Globus pallidus (tissue), 1 donor: ENCODE measurements around the gene MIXL1.
"Not testable (repeated sequence)": the region's sequence is repeated elsewhere in the genome, so short reads cannot be mapped to it uniquely, and the experiment has no call there.

Experiments used
- DNase-seq: peaks from one replicate; pipeline ENCODE4 v3.0.0-alpha.2; 2015; ENCODE audit warnings: low spot score

The MIXL1 gene

GRCh38 chr1:226223157-226223785 is at the start of gene MIXL1:
MIXL1 (plus strand) TSS chr1:226223664; CDS start chr1:226223682, 18 bp downstream.
- no peak for DNase-seq

DNA sequence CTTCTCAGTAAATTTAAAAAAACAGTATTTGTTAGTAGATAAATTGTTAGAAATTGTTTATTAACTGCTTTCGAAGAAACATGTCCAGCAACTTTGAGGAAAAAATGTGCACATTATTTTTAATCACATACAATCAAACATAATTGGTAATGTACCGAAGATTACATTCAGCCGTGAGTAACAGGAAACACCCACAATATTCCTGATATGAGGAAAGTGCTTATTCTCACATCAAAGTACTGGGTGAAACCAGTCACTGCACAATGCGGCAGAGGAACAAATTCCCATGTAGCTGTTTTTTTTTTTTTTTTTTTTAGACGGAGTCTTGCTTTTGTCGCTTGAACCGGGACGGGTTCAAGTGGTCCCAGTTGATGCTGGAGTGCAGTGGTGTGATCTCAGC is 46.6 kb upstream of the MIXL1 start:
- no peak for DNase-seq

DNA sequence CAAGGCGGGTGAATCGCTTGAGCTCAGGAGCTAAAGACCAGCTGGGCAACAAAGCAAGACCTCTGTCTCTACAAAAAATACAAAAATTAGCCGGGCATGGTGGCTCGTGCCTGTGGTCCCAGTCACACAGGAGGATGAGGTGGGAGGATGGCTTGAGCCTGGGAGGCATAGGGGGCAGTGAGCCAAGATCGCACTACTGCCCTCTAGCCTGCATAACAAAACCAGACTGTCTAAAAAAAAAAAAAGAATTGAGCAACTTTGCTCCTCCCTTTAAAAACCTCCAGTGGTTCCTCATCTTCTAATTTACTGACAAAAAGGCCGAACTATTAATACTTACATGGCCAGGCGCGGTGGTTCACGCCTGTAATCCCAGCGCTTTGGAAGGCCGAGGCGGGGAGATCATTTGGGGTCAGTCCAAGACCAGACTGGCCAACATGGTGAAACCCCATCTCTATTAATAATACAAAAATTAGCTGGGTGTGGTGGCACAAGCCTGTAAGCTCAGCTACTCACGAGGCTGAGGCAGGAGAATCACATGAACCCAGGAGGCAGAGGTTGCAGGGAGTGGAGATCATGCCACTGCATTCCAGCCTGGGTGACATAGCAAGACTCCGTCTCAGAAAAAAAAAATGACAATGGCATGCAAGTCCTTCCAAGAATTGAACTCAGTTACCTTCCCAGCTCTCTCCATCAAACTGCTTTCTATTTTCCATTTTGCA is 41.3 kb upstream of the MIXL1 start:
- peak; percentile 35 for DNase-seq

GRCh38 chr1:226185141-226186036 is 38.1 kb upstream of the MIXL1 start:
- DNase-seq: no peak

- peak; percentile 89 for DNase-seq
These were observed 37.1 kb upstream of the MIXL1 start, which contains the start of gene ACBD3 for GRCh38 chr1:226186124-226187018. ACBD3 (minus strand) TSS chr1:226186741; CDS start chr1:226186675, 66 bp downstream.

DNA sequence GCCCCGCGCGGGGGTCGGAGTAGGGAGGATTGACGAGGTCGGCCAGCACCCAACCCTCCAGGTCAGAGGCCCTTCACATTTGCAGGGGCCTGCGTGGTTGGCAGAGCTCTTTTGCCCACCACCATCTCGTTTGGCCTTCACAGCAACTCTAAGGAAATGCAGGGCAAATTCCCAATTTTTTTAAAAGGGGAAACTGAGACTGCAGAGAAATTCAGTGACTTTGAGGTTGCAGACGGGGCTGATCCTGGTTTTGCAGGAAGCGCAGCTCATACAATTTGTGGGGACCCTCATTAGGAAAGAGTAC is 36.5 kb upstream of the MIXL1 start:
- no peak for DNase-seq

- no peak for DNase-seq
These were observed 36.1 kb upstream of the MIXL1 start for GRCh38 chr1:226187380-226187779.

- no peak for DNase-seq
These were observed 28.3 kb upstream of the MIXL1 start for GRCh38 chr1:226195144-226195543.

GRCh38 chr1:226199971-226200370 is 23.5 kb upstream of the MIXL1 start:
- no peak for DNase-seq

DNA sequence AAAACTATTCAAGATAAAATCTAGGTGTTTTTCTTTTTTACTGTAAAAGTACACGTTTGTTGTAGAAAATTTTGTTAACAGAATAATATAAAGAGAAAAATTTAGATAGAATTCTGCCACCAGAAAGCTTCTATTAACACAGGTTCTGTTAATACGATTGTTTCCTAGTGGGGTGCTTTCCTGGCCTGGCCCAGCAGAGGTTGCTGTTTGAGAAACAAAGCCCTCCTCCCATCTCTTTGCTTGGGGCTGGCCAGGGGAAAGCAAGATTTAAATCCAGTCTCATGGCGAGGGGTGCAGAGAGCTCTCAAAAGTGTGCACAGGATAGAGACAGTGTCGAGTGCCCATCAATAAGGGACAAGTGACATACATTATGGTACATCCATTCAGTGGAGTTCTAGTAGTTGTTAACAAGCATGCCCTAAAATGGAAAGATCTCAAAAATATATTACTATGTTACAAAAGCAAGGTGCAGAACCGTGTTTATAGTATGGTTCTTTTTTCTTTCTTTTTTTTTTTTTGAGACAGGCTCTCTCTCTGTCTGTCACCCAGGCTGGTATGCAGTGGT is 22.4 kb upstream of the MIXL1 start:
- no peak for DNase-seq

DNA sequence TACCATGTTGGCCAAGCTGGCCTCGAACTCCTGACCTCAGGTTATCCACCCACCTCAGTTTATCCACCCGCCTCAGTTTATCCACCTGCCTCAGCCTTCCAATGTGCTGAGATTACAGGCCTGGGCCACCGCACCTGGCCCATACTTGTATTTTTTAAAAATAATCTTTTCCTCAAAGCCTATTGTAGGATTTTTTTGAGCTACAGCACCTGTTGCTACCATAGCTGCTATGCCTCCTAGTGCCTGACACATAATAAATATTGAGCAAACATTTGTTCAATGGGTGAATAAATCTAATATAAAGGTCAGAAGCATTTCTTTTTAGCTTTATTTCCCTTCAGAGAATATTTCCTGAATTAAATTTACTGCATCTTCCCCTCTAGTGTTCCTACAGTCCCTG is 21.2 kb upstream of the MIXL1 start:
- no peak for DNase-seq

DNA sequence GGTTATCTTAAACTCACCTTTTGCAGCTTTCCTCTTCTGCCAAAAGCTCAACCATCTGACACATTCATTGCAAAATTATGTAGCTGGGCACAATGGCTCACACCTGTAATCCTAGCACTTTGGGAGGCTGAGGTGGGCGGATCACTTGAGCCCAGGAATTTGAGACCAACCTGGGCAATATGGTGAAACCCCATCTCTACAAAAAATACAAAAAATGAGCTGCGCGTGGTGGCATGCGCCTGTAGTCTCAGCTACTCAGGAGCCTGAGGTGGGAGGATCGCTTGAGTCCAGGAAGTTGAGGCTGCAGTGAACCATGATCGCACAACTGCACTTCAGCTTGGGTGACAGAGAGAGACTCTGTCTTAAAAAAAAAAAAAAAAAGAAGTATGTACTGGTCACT is 20.8 kb upstream of the MIXL1 start:
- DNase-seq: not testable (repeated sequence)

DNA sequence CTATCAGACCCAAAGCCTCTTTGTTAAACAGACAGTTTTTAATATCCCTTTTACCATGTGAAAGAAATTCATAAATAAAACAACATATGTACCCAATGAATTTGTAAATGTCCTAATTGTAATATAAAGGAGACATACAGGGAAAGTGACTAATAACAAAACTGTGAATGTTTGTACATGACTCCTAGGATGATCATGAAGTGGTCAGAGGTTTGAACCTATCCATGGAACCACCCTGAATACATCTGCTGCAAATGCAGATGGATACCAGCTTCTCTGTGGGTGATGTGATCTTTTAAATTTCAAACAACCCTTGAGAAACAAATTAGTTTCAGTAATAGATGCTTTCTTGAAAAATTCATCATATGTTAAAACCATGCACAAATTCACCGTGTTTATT is 20.2 kb upstream of the MIXL1 start:
- DNase-seq: no peak

DNA sequence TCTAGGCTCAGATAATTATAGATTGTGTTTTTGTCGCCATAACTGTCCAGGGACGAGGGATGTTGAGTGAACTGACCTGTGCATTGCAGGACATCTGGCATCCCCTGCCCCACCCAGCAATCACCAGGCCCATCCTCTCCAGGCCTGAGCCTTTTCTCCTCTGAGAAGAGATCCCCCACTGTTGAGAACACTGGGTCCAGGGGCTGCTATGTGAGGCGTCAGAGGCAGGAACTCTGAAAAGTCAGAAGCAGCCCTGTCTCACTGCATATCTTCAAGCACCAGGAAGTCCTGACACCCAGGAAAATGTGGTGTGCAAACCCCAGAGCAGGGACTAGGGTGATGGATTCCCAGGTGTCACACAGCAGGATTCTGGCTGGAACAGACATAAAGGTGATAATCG is 19.8 kb upstream of the MIXL1 start:
- DNase-seq: no peak

GRCh38 chr1:226204198-226204597 is 19.3 kb upstream of the MIXL1 start:
- DNase-seq: no peak

- DNase-seq: no peak
These were observed 16.4 kb upstream of the MIXL1 start for GRCh38 chr1:226207048-226207447.

- DNase-seq: no peak
These were observed 14.0 kb upstream of the MIXL1 start for GRCh38 chr1:226209307-226210059.

DNA sequence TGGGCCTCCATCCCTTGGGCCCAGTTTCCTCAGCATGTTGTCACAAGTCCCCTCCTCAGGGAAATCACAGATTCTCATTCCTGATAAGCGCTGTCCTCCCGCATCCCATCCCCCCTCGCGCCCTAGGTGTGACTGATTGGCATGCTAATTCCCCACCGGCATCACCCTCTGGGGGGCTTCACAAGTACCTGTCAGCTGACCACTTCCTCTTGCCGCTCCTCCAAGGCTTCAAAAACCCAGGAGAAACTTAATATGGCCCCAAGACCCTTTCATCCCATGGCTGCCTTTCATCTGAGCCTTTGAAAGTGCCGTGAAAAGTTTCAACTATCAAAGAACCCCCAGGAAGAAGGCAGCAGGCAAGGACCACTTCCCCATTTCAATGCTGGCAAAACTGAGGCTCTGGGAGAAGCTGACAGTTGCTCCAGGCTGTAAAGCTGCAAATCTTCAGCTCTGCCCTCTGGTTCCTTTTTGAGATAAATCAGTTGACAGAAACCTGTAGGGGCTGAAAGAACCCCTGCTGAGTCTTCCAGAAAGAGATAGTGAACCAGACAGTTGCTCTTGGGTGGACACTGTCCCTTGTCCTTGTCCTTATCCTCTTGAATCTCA is 12.8 kb upstream of the MIXL1 start:
- DNase-seq: no peak

DNA sequence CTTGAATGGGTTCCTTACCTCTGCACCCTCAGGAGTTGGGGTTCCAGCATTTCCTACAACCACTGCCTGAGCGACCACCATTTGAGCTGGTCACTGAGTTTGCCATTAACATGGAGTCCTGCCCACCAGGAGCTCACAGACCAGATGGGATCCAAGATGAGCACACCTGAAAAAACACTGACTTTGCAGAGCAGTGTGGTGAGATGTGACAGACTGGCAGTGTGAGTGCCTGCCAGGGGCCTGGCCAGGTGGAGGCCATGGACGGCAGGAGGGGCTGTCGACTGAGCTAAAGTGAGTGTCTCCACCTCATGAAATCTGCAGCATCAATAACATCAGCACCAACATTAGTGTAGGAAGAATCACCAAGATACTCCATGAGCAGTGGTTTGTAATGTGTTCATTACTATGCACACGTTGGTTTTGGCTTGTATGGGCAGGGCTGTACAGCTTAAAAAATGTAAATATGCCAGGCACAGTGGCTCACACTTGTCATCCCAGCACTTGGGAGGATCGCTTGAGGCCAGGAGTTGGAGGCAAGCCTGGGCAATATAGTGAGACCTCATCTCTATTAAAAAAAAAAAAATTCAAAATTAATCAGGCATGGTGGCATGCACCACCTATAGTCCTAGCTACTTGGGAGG is 12.2 kb upstream of the MIXL1 start:
- DNase-seq: no peak

GRCh38 chr1:226212545-226212944 is 10.9 kb upstream of the MIXL1 start:
- DNase-seq: no peak
